Panc1 (cell line): ENCODE results near the gene SLC12A3. TPM values are rescaled to one million over a fixed set of nuclear protein-coding genes. Genes with fewer than 3 reads are reported as not detected.
A peak's percentile ranks its signal among the peaks of the same experiment; 100 is the strongest.

ENCODE experiments used
- ATAC-seq: fragments of 200-7000 bp; cut with Tn5 transposase; 2 replicates; pipeline ENCODE4 v1.9.1; 2020; ENCODE audit warnings: mild to moderate bottlenecking, moderate library complexity
- BruUV-seq: library from RNA; stranded (reverse); fragments of 400-500 nt; replicated peaks from 2 replicates; lab custom pipeline; 2021; lab: Mats Ljungman, UMichigan
- CTCF ChIA-PET: fragments of 300-600 bp; sonication (Branson Sonifier 250); formaldehyde crosslinking; loops from one replicate; lab custom pipeline; 2022; ENCODE audit warnings: antibody characterized with exemption; lab: Charles Lee
- POLR2A ChIA-PET: fragments of 300-600 bp; sonication (Branson Sonifier 250); formaldehyde crosslinking; loops from one replicate; lab custom pipeline; 2022; ENCODE audit warnings: antibody characterized with exemption; lab: Charles Lee
- DNase-seq: peaks from one replicate; pipeline ENCODE4 v3.0.0-alpha.2; 2010; ENCODE audit warnings: low read depth, low spot score
- H3K27ac ChIP-seq: 2 replicates; pipeline ENCODE4 v1.5.1; 2011; ENCODE audit warnings: mild to moderate bottlenecking, low read length, inconsistent platforms
- H3K27me3 ChIP-seq: fragments of 200-500 bp; sonication (Bioruptor generic); 2 replicates; pipeline ENCODE4 v1.6.0; 2014; ENCODE audit warnings: low read length, inconsistent platforms; ENCODE audit not compliant: control insufficient read depth, insufficient read depth
- H3K36me3 ChIP-seq: fragments of 200-500 bp; sonication (Bioruptor generic); 2 replicates; pipeline ENCODE4 v1.5.1; 2014; ENCODE audit warnings: inconsistent platforms, mild to moderate bottlenecking, low read length, moderate library complexity; ENCODE audit not compliant: control insufficient read depth, insufficient read depth
- H3K4me1 ChIP-seq: 2 replicates; pipeline ENCODE4 v1.5.1; 2011; ENCODE audit warnings: inconsistent platforms, mild to moderate bottlenecking, low read length, moderate library complexity; ENCODE audit not compliant: control insufficient read depth, insufficient read depth
- H3K4me3 ChIP-seq, 2 experiments: 2 replicates each; pipeline ENCODE4 v1.5.1; 2011 to 2012; ENCODE audit warnings: low read depth in 2 of 2, low read length in 2 of 2, mild to moderate bottlenecking in 2 of 2, inconsistent platforms in 1 of 2, moderate library complexity in 1 of 2
- H3K9me3 ChIP-seq: fragments of 200-500 bp; sonication (Bioruptor generic); 2 replicates; pipeline ENCODE4 v1.5.1; 2014; ENCODE audit warnings: low read depth, mild to moderate bottlenecking, inconsistent platforms, low read length, moderate library complexity; ENCODE audit not compliant: control insufficient read depth, insufficient read depth
- POLR2AphosphoS5 ChIP-seq: IDR thresholded peaks from 2 replicates; pipeline ENCODE4 v1.6.1; 2012; ENCODE audit warnings: mild to moderate bottlenecking, low read depth, low read length, moderate library complexity
- SIN3A ChIP-seq: IDR thresholded peaks from 2 replicates; pipeline ENCODE4 v1.6.1; 2012; ENCODE audit warnings: low read depth, mild to moderate bottlenecking, low read length, moderate library complexity, borderline replicate concordance; ENCODE audit not compliant: insufficient read depth
- TCF7L2 ChIP-seq: IDR thresholded peaks from 2 replicates; pipeline ENCODE4 v1.6.1; 2011; ENCODE audit warnings: mild to moderate bottlenecking, low read depth, low read length, inconsistent platforms
- in situ Hi-C: cut with HindIII; loops from 2 replicates; pipeline ENCODE4 v1.10.0; 2016; ENCODE audit warnings: low sequenced_read_pairs, low pct_unique_long_range_greater_than_20kb
- intact Hi-C: fragments of 100-400 bp; cut with micrococcal nuclease; formaldehyde crosslinking; loops from one replicate; pipeline ENCODE4 v1.10.0; 2022; ENCODE audit not compliant: unreplicated experiment
- total RNA-seq: library from RNA; stranded (reverse); gene quantifications from one replicate; pipeline ENCODE4 v1.2.1, GENCODE V29; 2021; ENCODE audit not compliant: unreplicated experiment
- TF ChIP-seq, protein P1 (sequence below), 2 experiments: IDR thresholded peaks; 2 replicates each; pipeline ENCODE4 v1.6.1; 2011 to 2012; ENCODE audit warnings: low read depth in 2 of 2, control low read depth in 1 of 2, low read length in 1 of 2, mild to moderate bottlenecking in 1 of 2, moderate library complexity in 1 of 2; ENCODE audit not compliant: insufficient read depth in 1 of 2
- TF ChIP-seq, protein P2 (sequence below): fragments of 450-650 bp; IDR thresholded peaks from 2 replicates; pipeline ENCODE4 v1.5.1; 2017; ENCODE audit warnings: mild to moderate bottlenecking

SLC12A3 gene
- total RNA-seq, 1 experiment from 2014 or later = 0.15 TPM

DNA sequence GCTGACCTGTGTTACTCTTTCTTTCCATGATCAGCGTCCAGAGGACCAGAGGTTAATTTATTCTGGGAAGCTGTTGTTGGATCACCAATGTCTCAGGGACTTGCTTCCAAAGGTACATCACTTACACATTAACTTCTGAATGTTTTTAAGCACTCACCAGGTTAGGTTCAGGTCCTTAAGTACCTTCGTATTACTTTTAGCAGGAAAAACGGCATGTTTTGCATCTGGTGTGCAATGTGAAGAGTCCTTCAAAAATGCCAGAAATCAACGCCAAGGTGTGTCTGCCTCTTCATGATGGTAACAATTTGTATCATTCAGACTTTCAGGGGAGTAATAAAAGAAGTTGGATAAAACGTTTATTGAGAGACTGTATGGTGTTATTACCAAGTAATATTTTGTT is 70.2 kb downstream of the SLC12A3 start:
- intact Hi-C loops = loop anchor here (10.0 kb wide), 1 partner anchor 60 kb away; no protein-coding TSS in a partner anchor
- Histone ChIP-seq H3K36me3 (peaks cover 32% of the 10 kb centered on the region), H3K27ac (no peak overlapping the region), H3K4me1 (peaks cover 4% of the 10 kb centered on the region), H3K9me3 (no peaks in the 10 kb centered on the region), H3K27me3 (no peaks in the 10 kb centered on the region), H3K4me3 (peak overlapping the region in 1 of 2 experiments; percentile 91; a peak in 2 of 4 replicates)
- DNase-seq (no peak), ATAC-seq (no peak)
- TF ChIP-seq, protein P1, sequence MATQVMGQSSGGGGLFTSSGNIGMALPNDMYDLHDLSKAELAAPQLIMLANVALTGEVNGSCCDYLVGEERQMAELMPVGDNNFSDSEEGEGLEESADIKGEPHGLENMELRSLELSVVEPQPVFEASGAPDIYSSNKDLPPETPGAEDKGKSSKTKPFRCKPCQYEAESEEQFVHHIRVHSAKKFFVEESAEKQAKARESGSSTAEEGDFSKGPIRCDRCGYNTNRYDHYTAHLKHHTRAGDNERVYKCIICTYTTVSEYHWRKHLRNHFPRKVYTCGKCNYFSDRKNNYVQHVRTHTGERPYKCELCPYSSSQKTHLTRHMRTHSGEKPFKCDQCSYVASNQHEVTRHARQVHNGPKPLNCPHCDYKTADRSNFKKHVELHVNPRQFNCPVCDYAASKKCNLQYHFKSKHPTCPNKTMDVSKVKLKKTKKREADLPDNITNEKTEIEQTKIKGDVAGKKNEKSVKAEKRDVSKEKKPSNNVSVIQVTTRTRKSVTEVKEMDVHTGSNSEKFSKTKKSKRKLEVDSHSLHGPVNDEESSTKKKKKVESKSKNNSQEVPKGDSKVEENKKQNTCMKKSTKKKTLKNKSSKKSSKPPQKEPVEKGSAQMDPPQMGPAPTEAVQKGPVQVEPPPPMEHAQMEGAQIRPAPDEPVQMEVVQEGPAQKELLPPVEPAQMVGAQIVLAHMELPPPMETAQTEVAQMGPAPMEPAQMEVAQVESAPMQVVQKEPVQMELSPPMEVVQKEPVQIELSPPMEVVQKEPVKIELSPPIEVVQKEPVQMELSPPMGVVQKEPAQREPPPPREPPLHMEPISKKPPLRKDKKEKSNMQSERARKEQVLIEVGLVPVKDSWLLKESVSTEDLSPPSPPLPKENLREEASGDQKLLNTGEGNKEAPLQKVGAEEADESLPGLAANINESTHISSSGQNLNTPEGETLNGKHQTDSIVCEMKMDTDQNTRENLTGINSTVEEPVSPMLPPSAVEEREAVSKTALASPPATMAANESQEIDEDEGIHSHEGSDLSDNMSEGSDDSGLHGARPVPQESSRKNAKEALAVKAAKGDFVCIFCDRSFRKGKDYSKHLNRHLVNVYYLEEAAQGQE (IDR thresholded peaks at IDR 0.05; ENCODE audit: insufficient read depth in 1 of 2, low read depth in 2 of 2, low read length in 1 of 2) = no peak
- TF ChIP-seq, protein P2, sequence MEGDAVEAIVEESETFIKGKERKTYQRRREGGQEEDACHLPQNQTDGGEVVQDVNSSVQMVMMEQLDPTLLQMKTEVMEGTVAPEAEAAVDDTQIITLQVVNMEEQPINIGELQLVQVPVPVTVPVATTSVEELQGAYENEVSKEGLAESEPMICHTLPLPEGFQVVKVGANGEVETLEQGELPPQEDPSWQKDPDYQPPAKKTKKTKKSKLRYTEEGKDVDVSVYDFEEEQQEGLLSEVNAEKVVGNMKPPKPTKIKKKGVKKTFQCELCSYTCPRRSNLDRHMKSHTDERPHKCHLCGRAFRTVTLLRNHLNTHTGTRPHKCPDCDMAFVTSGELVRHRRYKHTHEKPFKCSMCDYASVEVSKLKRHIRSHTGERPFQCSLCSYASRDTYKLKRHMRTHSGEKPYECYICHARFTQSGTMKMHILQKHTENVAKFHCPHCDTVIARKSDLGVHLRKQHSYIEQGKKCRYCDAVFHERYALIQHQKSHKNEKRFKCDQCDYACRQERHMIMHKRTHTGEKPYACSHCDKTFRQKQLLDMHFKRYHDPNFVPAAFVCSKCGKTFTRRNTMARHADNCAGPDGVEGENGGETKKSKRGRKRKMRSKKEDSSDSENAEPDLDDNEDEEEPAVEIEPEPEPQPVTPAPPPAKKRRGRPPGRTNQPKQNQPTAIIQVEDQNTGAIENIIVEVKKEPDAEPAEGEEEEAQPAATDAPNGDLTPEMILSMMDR = no peak
- TF ChIP-seq TCF7L2 = no peak
- no peak for TF ChIP-seq POLR2AphosphoS5
- TF ChIP-seq SIN3A = no peak
- ChIA-PET POLR2A (no interaction called here), CTCF (no interaction called here)
- in situ Hi-C loops = no loop called here
- no TSS peak for BruUV-seq

DNA sequence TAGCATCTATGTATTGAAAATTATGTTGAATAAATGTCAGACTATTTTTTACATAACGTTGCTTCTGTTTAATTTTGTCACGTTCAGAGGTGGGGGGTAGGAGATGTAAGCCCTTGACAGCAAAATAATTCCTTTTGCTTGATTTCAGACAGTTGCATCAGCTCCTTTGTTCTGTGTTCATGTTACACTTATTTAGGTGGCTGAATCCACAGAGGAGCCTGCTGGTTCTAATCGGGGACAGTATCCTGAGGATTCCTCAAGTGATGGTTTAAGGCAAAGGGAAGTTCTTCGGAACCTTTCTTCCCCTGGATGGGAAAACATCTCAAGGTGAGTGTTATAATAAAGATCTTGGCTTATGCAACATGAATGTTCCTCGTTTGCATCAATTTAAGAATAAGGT is 71.5 kb downstream of the SLC12A3 start:
- Histone ChIP-seq H3K9me3 (no peaks in the 10 kb centered on the region), H3K36me3 (peaks cover 32% of the 10 kb centered on the region), H3K4me1 (peaks cover under 1% of the 10 kb centered on the region), H3K4me3 (no peak overlapping the region), H3K27me3 (no peaks in the 10 kb centered on the region), H3K27ac (peak overlapping the region; percentile 34; the same call in 1 of the 2 replicates)
- ChIA-PET CTCF (no interaction called here), POLR2A (no interaction called here)
- in situ Hi-C loops (no loop called here), intact Hi-C loops (loop anchor here (10.0 kb wide), 1 partner anchor 62 kb away; no protein-coding TSS in a partner anchor)
- no TSS peak for BruUV-seq
- TF ChIP-seq, protein P2 = no peak
- TF ChIP-seq TCF7L2 (no peak), SIN3A (no peak), POLR2AphosphoS5 (no peak)
- TF ChIP-seq, protein P1 (IDR thresholded peaks at IDR 0.05; ENCODE audit: insufficient read depth in 1 of 2, low read depth in 2 of 2, low read length in 1 of 2) = no peak
- DNase-seq = no peak
- no peak for ATAC-seq
